ENCODE results near the gene E2F7.

Gene E2F7

DNA sequence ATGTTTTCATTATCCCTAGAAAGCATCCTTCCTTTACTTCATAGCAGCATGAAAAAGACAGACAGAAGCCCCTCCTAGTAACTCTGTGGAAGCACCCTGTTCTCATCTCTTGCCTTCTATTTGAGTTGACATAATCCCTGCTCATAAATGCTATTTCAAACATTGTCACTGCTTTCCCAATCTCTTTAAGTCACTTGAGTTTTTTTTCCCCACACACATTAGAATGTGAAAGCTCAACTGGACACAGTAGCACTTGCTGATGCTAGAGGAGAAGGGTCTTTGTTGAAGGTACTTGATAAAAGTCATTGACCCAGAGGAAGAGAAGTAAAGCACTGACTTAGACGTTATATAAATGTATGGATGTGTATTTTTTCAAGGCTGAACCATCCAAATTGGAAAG, 3.0 kb downstream of the E2F7 start:
- Histone ChIP-seq H3K36me3 (replicated peaks in 1 of 2; ENCODE audit: control insufficient read depth in 2 of 2, insufficient read depth in 2 of 2, low read length in 2 of 2) (peaks cover 21 to 68% of the 10 kb centered on the region in 2 donors), H3K9me3 (replicated peaks in 1 of 2; ENCODE audit: control insufficient read depth in 2 of 2, insufficient read depth in 1 of 2, low read depth in 1 of 2, low read length in 2 of 2) (no peaks in the 10 kb centered on the region), H3K23ac (ENCODE audit: low read depth, low read length, poor library complexity) (no peak overlapping the region), H3K27me3 (ENCODE audit: control insufficient read depth in 3 of 3, insufficient read depth in 3 of 3, low read depth in 1 of 3, low read length in 3 of 3) (no peaks in the 10 kb centered on the region), H2BK15ac (ENCODE audit: low read length) (no peak overlapping the region), H3K27ac (replicated peaks; ENCODE audit: low read length) (no peak overlapping the region), H3K9ac (ENCODE audit: low read depth, low read length, poor library complexity) (no peak overlapping the region), H3K79me1 (ENCODE audit: low read depth, low read length) (peaks cover 6% of the 10 kb centered on the region), H3K18ac (ENCODE audit: low read length) (no peak overlapping the region), H4K8ac (ENCODE audit: low read depth, low read length) (no peak overlapping the region), H2BK5ac (ENCODE audit: low read length) (no peak overlapping the region), H2AFZ (ENCODE audit: low read length) (no peak overlapping the region), H3K4me3 (ENCODE audit: low read length in 2 of 2) (no peak overlapping the region), H4K91ac (ENCODE audit: low read depth, low read length, poor library complexity) (no peak overlapping the region), H3K4ac (ENCODE audit: low read length) (no peak overlapping the region), H3K4me2 (ENCODE audit: insufficient read depth, low read length, poor library complexity, severe bottlenecking) (no peak overlapping the region), H3K14ac (ENCODE audit: low read length) (no peak overlapping the region), H2BK12ac (ENCODE audit: low read length) (no peak overlapping the region), H2BK120ac (ENCODE audit: low read depth, low read length) (no peak overlapping the region), H3K4me1 (ENCODE audit: control insufficient read depth in 2 of 2, insufficient read depth in 1 of 2, low read depth in 1 of 2, low read length in 2 of 2) (peaks cover 3 to 8% of the 10 kb centered on the region in 2 donors), H2AK5ac (ENCODE audit: low read depth, low read length) (no peak overlapping the region)
- no CpG with 5 or more reads among the region's 1 CpG for WGBS, 2 donors (ENCODE audit: extremely low coverage in 2 of 2, insufficient read length in 2 of 2, insufficient replicate concordance in 1 of 2)
- DNase-seq (ENCODE audit: low spot score), result no peak

DNA sequence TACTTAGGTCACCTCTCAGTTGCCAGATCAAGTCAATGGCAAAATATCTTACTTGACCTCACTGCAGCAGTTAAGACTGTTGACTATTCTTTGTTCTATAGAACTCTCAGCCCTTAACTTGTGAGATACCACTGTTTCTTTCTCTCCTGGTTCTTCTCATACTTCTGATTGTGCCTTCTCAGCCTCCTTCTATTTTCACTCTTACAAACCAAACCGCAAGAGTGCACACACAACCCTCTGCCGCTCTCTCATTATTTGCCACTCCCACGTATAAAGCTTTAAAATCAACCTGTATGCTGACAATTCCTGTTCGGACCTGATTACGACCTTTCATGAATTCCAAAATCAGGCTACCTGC, 4.5 kb downstream of the E2F7 start:
- peaks cover 3 to 8% of the 10 kb centered on the region in 2 donors for H3K4me1 ChIP-seq (ENCODE audit: control insufficient read depth in 2 of 2, insufficient read depth in 1 of 2, low read depth in 1 of 2, low read length in 2 of 2)
- no peak overlapping the region for H3K4me2 ChIP-seq (ENCODE audit: insufficient read depth, low read length, poor library complexity, severe bottlenecking)

DNA sequence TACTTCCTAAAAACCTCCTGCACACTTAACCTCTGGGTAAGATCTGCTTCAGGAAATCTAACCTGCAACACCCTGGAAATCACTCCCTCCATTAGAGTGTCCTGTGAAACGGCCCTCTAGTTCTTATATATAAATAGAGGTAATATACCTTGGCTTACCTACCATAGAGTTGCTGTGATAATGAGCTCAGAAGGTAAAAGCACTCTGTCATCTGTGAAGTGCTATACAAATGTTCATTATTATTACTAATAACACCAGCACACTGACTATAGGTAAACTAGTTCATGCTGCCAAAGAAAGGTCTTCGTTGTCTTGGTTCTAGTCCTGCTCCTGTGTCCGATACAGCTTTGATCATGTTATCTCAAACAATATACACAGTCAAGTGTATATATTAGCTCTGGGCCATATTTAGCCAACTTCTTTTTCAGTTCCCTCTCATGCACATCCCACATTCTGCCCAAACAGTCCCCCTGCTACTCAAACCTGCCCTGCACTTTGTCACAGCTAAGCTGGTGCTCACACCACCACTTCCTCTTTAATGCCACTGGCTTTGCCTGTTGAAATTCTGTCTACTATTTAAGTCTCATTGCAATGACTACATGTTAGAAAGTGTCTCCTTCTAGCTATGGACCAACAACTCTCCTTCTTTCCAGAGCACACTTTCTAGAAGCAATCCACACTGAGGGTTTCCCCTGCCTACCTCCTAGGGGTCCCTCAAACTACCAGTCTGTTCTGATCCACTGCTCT, 5.1 kb downstream of the E2F7 start:
- Histone ChIP-seq H4K8ac (ENCODE audit: low read depth, low read length) (no peak overlapping the region), H2BK120ac (ENCODE audit: low read depth, low read length) (no peak overlapping the region), H3K4me2 (ENCODE audit: insufficient read depth, low read length, poor library complexity, severe bottlenecking) (no peak overlapping the region), H3K4me1 (ENCODE audit: control insufficient read depth in 2 of 2, insufficient read depth in 1 of 2, low read depth in 1 of 2, low read length in 2 of 2) (peaks cover 3 to 8% of the 10 kb centered on the region in 2 donors), H3K14ac (ENCODE audit: low read length) (no peak overlapping the region), H2AFZ (ENCODE audit: low read length) (no peak overlapping the region), H2BK15ac (ENCODE audit: low read length) (no peak overlapping the region), H3K18ac (ENCODE audit: low read length) (no peak overlapping the region), H2BK5ac (ENCODE audit: low read length) (no peak overlapping the region), H3K23ac (ENCODE audit: low read depth, low read length, poor library complexity) (no peak overlapping the region), H3K27ac (replicated peaks; ENCODE audit: low read length) (no peak overlapping the region), H3K4me3 (ENCODE audit: low read length in 2 of 2) (no peak overlapping the region), H3K4ac (ENCODE audit: low read length) (no peak overlapping the region), H3K9me3 (replicated peaks in 1 of 2; ENCODE audit: control insufficient read depth in 2 of 2, insufficient read depth in 1 of 2, low read depth in 1 of 2, low read length in 2 of 2) (no peaks in the 10 kb centered on the region), H2AK5ac (ENCODE audit: low read depth, low read length) (no peak overlapping the region), H3K36me3 (replicated peaks in 1 of 2; ENCODE audit: control insufficient read depth in 2 of 2, insufficient read depth in 2 of 2, low read length in 2 of 2) (peaks cover 24 to 89% of the 10 kb centered on the region in 2 donors), H3K27me3 (ENCODE audit: control insufficient read depth in 3 of 3, insufficient read depth in 3 of 3, low read depth in 1 of 3, low read length in 3 of 3) (no peaks in the 10 kb centered on the region), H2BK12ac (ENCODE audit: low read length) (no peak overlapping the region), H4K91ac (ENCODE audit: low read depth, low read length, poor library complexity) (no peak overlapping the region), H3K79me1 (ENCODE audit: low read depth, low read length) (peaks cover 6% of the 10 kb centered on the region), H3K9ac (ENCODE audit: low read depth, low read length, poor library complexity) (no peak overlapping the region)
- WGBS, 2 donors (ENCODE audit: extremely low coverage in 2 of 2, insufficient read length in 2 of 2, insufficient replicate concordance in 1 of 2), result no CpG with 5 or more reads among the region's 3 CpGs
- DNase-seq (ENCODE audit: low spot score), result no peak

More for the DNA sequence above, 4.5 kb downstream of the E2F7 start:
- Histone ChIP-seq H3K27ac (replicated peaks; ENCODE audit: low read length) (no peak overlapping the region), H2AK5ac (ENCODE audit: low read depth, low read length) (no peak overlapping the region), H2AFZ (ENCODE audit: low read length) (no peak overlapping the region), H3K14ac (ENCODE audit: low read length) (no peak overlapping the region), H2BK15ac (ENCODE audit: low read length) (no peak overlapping the region), H4K8ac (ENCODE audit: low read depth, low read length) (no peak overlapping the region), H3K23ac (ENCODE audit: low read depth, low read length, poor library complexity) (no peak overlapping the region), H3K9me3 (replicated peaks in 1 of 2; ENCODE audit: control insufficient read depth in 2 of 2, insufficient read depth in 1 of 2, low read depth in 1 of 2, low read length in 2 of 2) (no peaks in the 10 kb centered on the region), H2BK120ac (ENCODE audit: low read depth, low read length) (no peak overlapping the region), H3K27me3 (ENCODE audit: control insufficient read depth in 3 of 3, insufficient read depth in 3 of 3, low read depth in 1 of 3, low read length in 3 of 3) (no peaks in the 10 kb centered on the region), H3K18ac (ENCODE audit: low read length) (no peak overlapping the region), H3K79me1 (ENCODE audit: low read depth, low read length) (peaks cover 6% of the 10 kb centered on the region), H3K4me3 (ENCODE audit: low read length in 2 of 2) (no peak overlapping the region), H3K36me3 (replicated peaks in 1 of 2; ENCODE audit: control insufficient read depth in 2 of 2, insufficient read depth in 2 of 2, low read length in 2 of 2) (peaks cover 24 to 84% of the 10 kb centered on the region in 2 donors), H2BK5ac (ENCODE audit: low read length) (no peak overlapping the region), H2BK12ac (ENCODE audit: low read length) (no peak overlapping the region), H3K4ac (ENCODE audit: low read length) (no peak overlapping the region), H3K9ac (ENCODE audit: low read depth, low read length, poor library complexity) (no peak overlapping the region), H4K91ac (ENCODE audit: low read depth, low read length, poor library complexity) (no peak overlapping the region)
- WGBS, 2 donors (ENCODE audit: extremely low coverage in 2 of 2, insufficient read length in 2 of 2, insufficient replicate concordance in 1 of 2), result no CpG with 5 or more reads among the region's 5 CpGs
- no peak for DNase-seq (ENCODE audit: low spot score)

DNA sequence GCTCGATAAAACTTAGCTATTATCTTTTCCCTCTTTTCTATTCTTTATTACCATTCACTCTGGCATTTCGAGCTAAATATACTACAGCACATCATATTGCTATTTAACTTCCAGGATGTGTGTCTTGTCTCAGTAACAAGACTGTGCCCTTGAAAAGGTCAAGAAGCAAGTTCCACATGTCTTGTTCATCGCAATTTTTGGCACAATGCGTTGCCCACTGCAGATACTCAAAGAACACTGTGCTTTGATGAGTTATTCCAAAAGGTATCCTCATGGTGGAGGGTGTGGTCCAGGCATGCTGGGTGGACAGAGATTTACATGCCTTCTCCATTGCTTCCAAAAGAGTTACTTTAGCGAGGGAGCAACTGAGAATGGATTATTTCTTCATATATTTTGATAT, 6.6 kb downstream of the E2F7 start:
- no peak overlapping the region for H2BK120ac ChIP-seq (ENCODE audit: low read depth, low read length)
- H4K8ac ChIP-seq (ENCODE audit: low read depth, low read length), result no peak overlapping the region
- H3K4me2 ChIP-seq (ENCODE audit: insufficient read depth, low read length, poor library complexity, severe bottlenecking), result no peak overlapping the region
- H2AK5ac ChIP-seq (ENCODE audit: low read depth, low read length), result no peak overlapping the region
- H3K4me3 ChIP-seq (ENCODE audit: low read length in 2 of 2), result no peak overlapping the region
- H3K27ac ChIP-seq (replicated peaks; ENCODE audit: low read length), result no peak overlapping the region
- no peak overlapping the region for H3K4ac ChIP-seq (ENCODE audit: low read length)
- no peak overlapping the region for H2AFZ ChIP-seq (ENCODE audit: low read length)
- no peaks in the 10 kb centered on the region for H3K27me3 ChIP-seq (ENCODE audit: control insufficient read depth in 3 of 3, insufficient read depth in 3 of 3, low read depth in 1 of 3, low read length in 3 of 3)
- H3K14ac ChIP-seq (ENCODE audit: low read length), result no peak overlapping the region
- H3K9ac ChIP-seq (ENCODE audit: low read depth, low read length, poor library complexity), result no peak overlapping the region
- H2BK15ac ChIP-seq (ENCODE audit: low read length), result no peak overlapping the region
- peaks cover 3 to 6% of the 10 kb centered on the region in 2 donors for H3K4me1 ChIP-seq (ENCODE audit: control insufficient read depth in 2 of 2, insufficient read depth in 1 of 2, low read depth in 1 of 2, low read length in 2 of 2)
- no peak overlapping the region for H2BK5ac ChIP-seq (ENCODE audit: low read length)
- H2BK12ac ChIP-seq (ENCODE audit: low read length), result no peak overlapping the region
- no peak for DNase-seq (ENCODE audit: low spot score)
- WGBS, 2 donors (ENCODE audit: extremely low coverage in 2 of 2, insufficient read length in 2 of 2, insufficient replicate concordance in 1 of 2), result 100% methylated on average over 1 of the region's 5 CpGs; no CpG with 5 or more reads in 1 of the 2 donors
- H3K23ac ChIP-seq (ENCODE audit: low read depth, low read length, poor library complexity), result no peak overlapping the region
- peaks cover 26 to 98% of the 10 kb centered on the region in 2 donors for H3K36me3 ChIP-seq (replicated peaks in 1 of 2; ENCODE audit: control insufficient read depth in 2 of 2, insufficient read depth in 2 of 2, low read length in 2 of 2)
- peaks cover 4% of the 10 kb centered on the region for H3K79me1 ChIP-seq (ENCODE audit: low read depth, low read length)
- no peaks in the 10 kb centered on the region for H3K9me3 ChIP-seq (replicated peaks in 1 of 2; ENCODE audit: control insufficient read depth in 2 of 2, insufficient read depth in 1 of 2, low read depth in 1 of 2, low read length in 2 of 2)
- no peak overlapping the region for H4K91ac ChIP-seq (ENCODE audit: low read depth, low read length, poor library complexity)
- no peak overlapping the region for H3K18ac ChIP-seq (ENCODE audit: low read length)
